H1 (cell line): ENCODE results near the gene LYPD6. TPM values are rescaled to one million over a fixed set of nuclear protein-coding genes. Genes with fewer than 3 reads are reported as not detected.

Experiments used
- SIN3A ChIP-seq, 2 experiments: IDR thresholded peaks in 1 of 2; conservative IDR thresholded peaks in 1 of 2; 2 replicates each; pipeline ENCODE4 v1.6.1; 2011 to 2012; ENCODE audit warnings: low read length in 2 of 2, improper control_type of control experiment in 1 of 2, low read depth in 1 of 2, mild to moderate bottlenecking in 1 of 2
- polyA plus RNA-seq, 7 experiments: library from polyadenylated mRNA; depleted of rRNA in 3 of 7; stranded (reverse) in 5 of 7; unstranded in 2 of 7; fragments of >200 nt in 5 of 7; fragments of 200-250 nt in 2 of 7; gene quantifications; 1 replicate in 5 of 7; 2 replicates in 1 of 7; 4 replicates in 1 of 7; pipeline versions ENCODE4 v1.2.1 to v1.2.3, GENCODE V29; 2011 to 2013; ENCODE audit warnings: missing spikeins in 2 of 7, mixed read lengths in 2 of 7
- total RNA-seq: library from RNA; stranded (reverse); fragmentation: NEBNext Ultra II Directional; extraction: Animal tissue kit (Norgen Biotek cat#: 25700); gene quantifications from 2 replicates; pipeline ENCODE4 v1.2.1, GENCODE V29; 2021

Gene LYPD6
- total and polyA plus RNA-seq, 2 of the 8 experiments (the other 6 are each of a cell fraction or from before 2014, with no cell fraction given): 5.6 to 8.9 TPM

DNA sequence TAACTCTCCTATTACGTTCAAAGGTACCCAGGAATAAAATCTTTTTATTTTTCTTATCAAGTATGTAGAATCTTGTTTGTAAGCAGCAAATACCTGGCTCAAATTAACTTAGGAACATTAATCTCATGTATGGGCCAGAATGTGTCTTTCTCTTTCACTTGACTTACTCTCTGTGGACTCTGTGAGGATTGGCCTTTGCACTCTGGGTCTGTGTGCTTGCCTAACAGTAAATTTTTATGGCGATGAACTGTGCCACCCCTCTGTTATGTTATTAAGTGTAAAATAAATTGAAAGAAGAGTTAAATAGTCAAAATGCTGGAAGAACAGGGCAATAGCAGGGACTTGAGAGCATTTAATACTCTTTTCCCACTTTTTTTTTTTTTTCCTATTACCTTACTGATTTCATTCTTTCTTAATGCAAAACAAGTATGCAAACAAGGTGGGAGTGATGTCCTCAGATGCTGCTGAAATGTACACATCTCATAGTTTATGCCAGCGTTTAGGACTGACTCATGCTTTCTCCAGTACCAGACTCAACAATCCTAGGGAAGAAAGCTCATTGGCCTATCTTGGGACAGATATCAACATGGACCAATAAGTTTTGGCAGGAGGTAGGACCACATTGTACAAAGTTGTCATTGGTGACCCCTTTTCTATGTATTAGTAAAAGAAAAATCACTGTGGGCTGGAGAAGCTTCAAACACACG, 25.5 kb downstream of the LYPD6 start (continued):
- no peak for TF ChIP-seq SIN3A (conservative IDR thresholded peaks at IDR 0.05 in 1 of 2, IDR thresholded peaks at IDR 0.05 in 1 of 2; ENCODE audit: low read depth in 1 of 2, low read length in 2 of 2)
- TF ChIP-seq, all 59 proteins: peak for 0
